Stimulated activated CD8-positive, alpha-beta memory T cell treated with anti-CD3 and anti-CD28 coated beads, Interleukin-4, amount 100 ng/mL, for 24 hours (primary cell): ENCODE results near the gene NELFB.

Experiments used
- DNase-seq: peaks from one replicate; pipeline ENCODE4 v3.0.0-alpha.2; 2020; ENCODE audit warnings: low read depth

NELFB gene

GRCh38 chr9:137314561-137315560 lies 59.7 kb downstream of the NELFB start:
- DNase-seq: no peak

- DNase-seq: no peak
These were observed 60.5 kb downstream of the NELFB start for GRCh38 chr9:137315581-137316011.

GRCh38 chr9:137316012-137316981 lies 61.2 kb downstream of the NELFB start:
- no peak for DNase-seq

- DNase-seq: no peak
These were observed 62.0 kb downstream of the NELFB start for GRCh38 chr9:137317021-137317717.

GRCh38 chr9:137317718-137318511 lies 62.8 kb downstream of the NELFB start:
- DNase-seq: no peak

GRCh38 chr9:137318602-137319001 lies 63.5 kb downstream of the NELFB start:
- no peak for DNase-seq

GRCh38 chr9:137319011-137319738 lies 64.0 kb downstream of the NELFB start:
- DNase-seq: no peak

GRCh38 chr9:137319739-137320551 lies 64.8 kb downstream of the NELFB start:
- DNase-seq: no peak

- DNase-seq: no peak
These were observed 65.6 kb downstream of the NELFB start for GRCh38 chr9:137320555-137321384.

- DNase-seq: no peak
These were observed 66.7 kb downstream of the NELFB start for GRCh38 chr9:137321726-137322361.
